ENCODE data around the gene RPRD1A.

DNA sequence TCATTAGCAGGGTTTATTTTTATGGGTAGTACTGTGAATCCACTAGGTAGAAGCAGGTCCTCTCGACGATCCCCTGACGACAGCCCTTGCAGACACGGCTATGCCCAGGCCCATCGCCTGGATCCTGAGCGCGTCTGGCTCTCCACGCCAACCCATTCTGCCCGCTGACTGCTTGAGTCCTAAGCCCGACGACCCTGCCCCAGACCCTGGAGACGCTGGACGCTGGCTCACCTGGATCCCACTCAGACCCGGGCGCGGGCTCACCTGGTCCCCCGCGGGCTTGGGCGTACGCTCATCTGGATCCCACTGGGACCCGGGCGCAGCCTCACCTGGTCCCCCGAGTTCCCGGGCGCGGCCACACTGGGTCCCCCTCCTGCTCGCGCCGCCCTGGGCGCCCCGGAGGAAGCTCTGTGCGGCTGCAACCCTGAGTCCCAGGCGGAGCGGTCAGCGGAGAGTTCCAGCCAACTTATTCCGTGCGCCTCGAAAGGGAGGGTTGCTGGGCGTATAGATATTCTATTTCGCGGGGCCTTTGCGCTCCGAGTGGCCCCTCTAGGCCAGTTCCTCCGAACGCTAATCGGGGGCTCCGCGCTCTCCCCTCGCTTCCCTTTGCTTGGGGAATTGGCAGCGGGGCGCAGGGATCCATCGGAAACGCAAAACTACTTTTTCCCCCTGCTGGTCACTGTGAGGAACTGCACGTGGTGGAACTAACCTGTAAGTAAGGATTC lies 117.3 kb downstream of the RPRD1A start:
- TF ChIP-seq EZH2 (IDR thresholded peaks at IDR 0.05): no peak
- TF ChIP-seq POLR2AphosphoS5 (IDR thresholded peaks at IDR 0.05; ENCODE audit: borderline replicate concordance, low read depth, low read length): no peak

Measured in SK-N-MC (cell line).